T-helper 2 cell treated with Interferon-gamma antibody and Interleukin-4, amounts not matched to agents 5 μg/mL and 100 μg/mL, for 36 hours (primary cell): ENCODE results near the gene NR2C2.
A peak's percentile ranks its signal among the peaks of the same experiment; 100 is the strongest.

Experiments used
- DNase-seq: peaks from one replicate; pipeline ENCODE4 v3.0.0; 2021; ENCODE audit warnings: low spot score
- H3K27ac Mint-ChIP-seq: one replicate; pipeline ENCODE4 v1.8.0; 2021; ENCODE audit warnings: mild to moderate bottlenecking, mixed read lengths
- H3K27me3 Mint-ChIP-seq: one replicate; pipeline ENCODE4 v1.8.0; 2021; ENCODE audit warnings: low read depth, mixed read lengths
- H3K36me3 Mint-ChIP-seq: one replicate; pipeline ENCODE4 v1.8.0; 2021; ENCODE audit warnings: low read depth, mixed read lengths
- H3K4me1 Mint-ChIP-seq: one replicate; pipeline ENCODE4 v1.8.0; 2021; ENCODE audit warnings: low read depth, mixed read lengths
- H3K4me3 Mint-ChIP-seq: one replicate; pipeline ENCODE4 v1.8.0; 2022; ENCODE audit warnings: mild to moderate bottlenecking, moderate library complexity, mixed read lengths
- H3K9me3 Mint-ChIP-seq: one replicate; pipeline ENCODE4 v1.8.0; 2021; ENCODE audit warnings: mixed read lengths

NR2C2 gene

GRCh38 chr3:14913926-14914778, 33.2 kb upstream of the NR2C2 start:
- Mint-ChIP-seq H3K27ac (no peak overlapping the region), H3K4me1 (no peaks in the 10 kb centered on the region), H3K36me3 (no peaks in the 10 kb centered on the region), H3K27me3 (peaks cover 6% of the 10 kb centered on the region), H3K4me3 (no peak overlapping the region), H3K9me3 (no peaks in the 10 kb centered on the region)
- no peak for DNase-seq

- Mint-ChIP-seq H3K36me3 (no peaks in the 10 kb centered on the region), H3K4me1 (no peaks in the 10 kb centered on the region), H3K27me3 (peaks cover 6% of the 10 kb centered on the region), H3K27ac (no peak overlapping the region), H3K9me3 (no peaks in the 10 kb centered on the region), H3K4me3 (no peak overlapping the region)
- no peak for DNase-seq
Measured at GRCh38 chr3:14914779-14915117, 32.6 kb upstream of the NR2C2 start.

- peaks cover 6% of the 10 kb centered on the region for H3K27me3 Mint-ChIP-seq
- no peak overlapping the region for H3K4me3 Mint-ChIP-seq
- H3K36me3 Mint-ChIP-seq, result no peaks in the 10 kb centered on the region
- no peak for DNase-seq
- no peaks in the 10 kb centered on the region for H3K9me3 Mint-ChIP-seq
- H3K27ac Mint-ChIP-seq, result no peak overlapping the region
- no peaks in the 10 kb centered on the region for H3K4me1 Mint-ChIP-seq
Measured at GRCh38 chr3:14915636-14916222, 31.7 kb upstream of the NR2C2 start.

- no peak for DNase-seq
- peaks cover 4% of the 10 kb centered on the region for H3K27me3 Mint-ChIP-seq
- no peaks in the 10 kb centered on the region for H3K36me3 Mint-ChIP-seq
- no peak overlapping the region for H3K4me3 Mint-ChIP-seq
- H3K9me3 Mint-ChIP-seq, result no peaks in the 10 kb centered on the region
- no peaks in the 10 kb centered on the region for H3K4me1 Mint-ChIP-seq
- no peak overlapping the region for H3K27ac Mint-ChIP-seq
Measured at GRCh38 chr3:14918356-14918860, 29.0 kb upstream of the NR2C2 start.

- H3K4me1 Mint-ChIP-seq, result no peaks in the 10 kb centered on the region
- no peak for DNase-seq
- no peaks in the 10 kb centered on the region for H3K36me3 Mint-ChIP-seq
- H3K27ac Mint-ChIP-seq, result no peak overlapping the region
- H3K27me3 Mint-ChIP-seq, result peaks cover 4% of the 10 kb centered on the region
- H3K9me3 Mint-ChIP-seq, result no peaks in the 10 kb centered on the region
- H3K4me3 Mint-ChIP-seq, result no peak overlapping the region
Measured at GRCh38 chr3:14920536-14920935, 26.8 kb upstream of the NR2C2 start.

GRCh38 chr3:14921034-14921616, 26.3 kb upstream of the NR2C2 start:
- Mint-ChIP-seq H3K9me3 (no peaks in the 10 kb centered on the region), H3K27ac (no peak overlapping the region), H3K27me3 (peaks cover 4% of the 10 kb centered on the region), H3K4me1 (no peaks in the 10 kb centered on the region), H3K36me3 (no peaks in the 10 kb centered on the region), H3K4me3 (no peak overlapping the region)
- DNase-seq, result peak; percentile 57

- H3K27me3 Mint-ChIP-seq, result peaks cover 4% of the 10 kb centered on the region
- DNase-seq, result no peak
- no peaks in the 10 kb centered on the region for H3K9me3 Mint-ChIP-seq
- H3K36me3 Mint-ChIP-seq, result no peaks in the 10 kb centered on the region
- no peak overlapping the region for H3K4me3 Mint-ChIP-seq
- H3K27ac Mint-ChIP-seq, result no peak overlapping the region
- no peaks in the 10 kb centered on the region for H3K4me1 Mint-ChIP-seq
Measured at GRCh38 chr3:14921811-14922705, 25.3 kb upstream of the NR2C2 start.

GRCh38 chr3:14922863-14923262, 24.5 kb upstream of the NR2C2 start:
- no peak for DNase-seq
- Mint-ChIP-seq H3K4me1 (no peaks in the 10 kb centered on the region), H3K36me3 (no peaks in the 10 kb centered on the region), H3K9me3 (no peaks in the 10 kb centered on the region), H3K27ac (no peak overlapping the region), H3K4me3 (no peak overlapping the region), H3K27me3 (peaks cover 1% of the 10 kb centered on the region)

- no peaks in the 10 kb centered on the region for H3K36me3 Mint-ChIP-seq
- H3K27ac Mint-ChIP-seq, result no peak overlapping the region
- DNase-seq, result no peak
- no peaks in the 10 kb centered on the region for H3K9me3 Mint-ChIP-seq
- H3K27me3 Mint-ChIP-seq, result no peaks in the 10 kb centered on the region
- H3K4me1 Mint-ChIP-seq, result no peaks in the 10 kb centered on the region
- no peak overlapping the region for H3K4me3 Mint-ChIP-seq
Measured at GRCh38 chr3:14923476-14923875, 23.9 kb upstream of the NR2C2 start.

- Mint-ChIP-seq H3K4me1 (no peaks in the 10 kb centered on the region), H3K27me3 (peaks cover 5% of the 10 kb centered on the region), H3K36me3 (no peaks in the 10 kb centered on the region), H3K4me3 (no peak overlapping the region), H3K9me3 (no peaks in the 10 kb centered on the region), H3K27ac (no peak overlapping the region)
- peak; percentile 10 for DNase-seq
Measured at GRCh38 chr3:14925729-14926591, 21.4 kb upstream of the NR2C2 start.

GRCh38 chr3:14926592-14926991, 20.8 kb upstream of the NR2C2 start:
- Mint-ChIP-seq H3K27ac (no peak overlapping the region), H3K36me3 (no peaks in the 10 kb centered on the region), H3K9me3 (no peaks in the 10 kb centered on the region), H3K27me3 (peaks cover 5% of the 10 kb centered on the region), H3K4me1 (no peaks in the 10 kb centered on the region), H3K4me3 (no peak overlapping the region)
- no peak for DNase-seq

- DNase-seq, result no peak
- H3K4me1 Mint-ChIP-seq, result no peaks in the 10 kb centered on the region
- H3K27ac Mint-ChIP-seq, result no peak overlapping the region
- no peak overlapping the region for H3K4me3 Mint-ChIP-seq
- H3K27me3 Mint-ChIP-seq, result peaks cover 5% of the 10 kb centered on the region
- H3K36me3 Mint-ChIP-seq, result no peaks in the 10 kb centered on the region
- H3K9me3 Mint-ChIP-seq, result no peaks in the 10 kb centered on the region
Measured at GRCh38 chr3:14927308-14927707, 20.1 kb upstream of the NR2C2 start.
